ENCODE results near the gene ANKRD63. TPM values are rescaled to one million over a fixed set of nuclear protein-coding genes. Genes with fewer than 3 reads are reported as not detected.

Gene ANKRD63
- total RNA-seq, 1 experiment from 2014 or later: 0.46 TPM

DNA sequence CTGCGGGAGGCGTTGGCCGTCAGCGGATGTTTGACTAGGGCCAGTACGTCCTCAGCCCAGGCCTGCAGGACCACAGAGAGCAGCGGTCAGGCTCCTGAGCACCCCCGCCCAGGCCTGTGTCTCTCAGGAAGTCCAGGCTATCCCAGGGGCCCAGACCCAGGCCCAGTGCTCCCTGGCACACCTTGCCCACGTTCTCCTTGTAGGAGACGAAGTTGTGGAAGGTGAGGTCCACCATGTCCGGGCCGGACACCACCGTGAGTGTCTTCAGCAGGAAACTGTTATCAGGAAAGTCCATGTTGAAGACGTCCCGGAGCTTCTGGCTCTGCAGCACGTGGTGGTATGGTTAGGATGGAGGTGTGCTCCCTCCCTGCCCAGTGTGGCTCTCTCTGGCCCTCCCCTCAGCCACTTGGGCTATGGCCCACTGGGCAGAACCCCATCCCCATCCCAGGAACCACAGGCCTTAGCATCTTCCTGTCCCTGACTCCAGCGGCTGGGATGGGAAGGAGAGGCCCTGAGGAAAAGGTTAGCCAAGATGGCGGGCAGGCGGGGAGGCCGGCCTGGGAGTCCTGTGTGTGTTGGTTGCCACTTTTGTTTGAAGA lies 19.5 kb upstream of the ANKRD63 start:
- no peak overlapping the region for H3K56ac ChIP-seq (ENCODE audit: insufficient read length, low read depth, low read length)
- TF ChIP-seq, protein P1, sequence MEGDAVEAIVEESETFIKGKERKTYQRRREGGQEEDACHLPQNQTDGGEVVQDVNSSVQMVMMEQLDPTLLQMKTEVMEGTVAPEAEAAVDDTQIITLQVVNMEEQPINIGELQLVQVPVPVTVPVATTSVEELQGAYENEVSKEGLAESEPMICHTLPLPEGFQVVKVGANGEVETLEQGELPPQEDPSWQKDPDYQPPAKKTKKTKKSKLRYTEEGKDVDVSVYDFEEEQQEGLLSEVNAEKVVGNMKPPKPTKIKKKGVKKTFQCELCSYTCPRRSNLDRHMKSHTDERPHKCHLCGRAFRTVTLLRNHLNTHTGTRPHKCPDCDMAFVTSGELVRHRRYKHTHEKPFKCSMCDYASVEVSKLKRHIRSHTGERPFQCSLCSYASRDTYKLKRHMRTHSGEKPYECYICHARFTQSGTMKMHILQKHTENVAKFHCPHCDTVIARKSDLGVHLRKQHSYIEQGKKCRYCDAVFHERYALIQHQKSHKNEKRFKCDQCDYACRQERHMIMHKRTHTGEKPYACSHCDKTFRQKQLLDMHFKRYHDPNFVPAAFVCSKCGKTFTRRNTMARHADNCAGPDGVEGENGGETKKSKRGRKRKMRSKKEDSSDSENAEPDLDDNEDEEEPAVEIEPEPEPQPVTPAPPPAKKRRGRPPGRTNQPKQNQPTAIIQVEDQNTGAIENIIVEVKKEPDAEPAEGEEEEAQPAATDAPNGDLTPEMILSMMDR (conservative IDR thresholded peaks at IDR 0.05): no peak
- no peaks in the 10 kb centered on the region for H3K79me1 ChIP-seq (ENCODE audit: insufficient read depth, low read depth, low read length, poor library complexity, severe bottlenecking)
- H2BK120ac ChIP-seq (ENCODE audit: low read depth, low read length, poor library complexity, severe bottlenecking): no peak overlapping the region
- 0 out of 2 replicates have a peak overlapping the region, but pooled peaks have one; percentile 14 for H2BK15ac ChIP-seq (ENCODE audit: low read depth, low read length)
- no peaks in the 10 kb centered on the region for H3K79me2 ChIP-seq (ENCODE audit: insufficient read depth, low read length)
- no peak overlapping the region for H2BK12ac ChIP-seq (ENCODE audit: insufficient read length, low read depth, low read length)
- no peak overlapping the region for H2AFZ ChIP-seq (ENCODE audit: low read length)
- H3K27me3 ChIP-seq (ENCODE audit: insufficient read depth, low read length): no peaks in the 10 kb centered on the region
- peaks cover 2% of the 10 kb centered on the region; the same call in 1 of the 2 replicates for H3K4me1 ChIP-seq (ENCODE audit: insufficient read depth, low read length)
- peaks cover 15% of the 10 kb centered on the region in 2 experiments for H3K9me3 Mint-ChIP-seq
- H3K27ac ChIP-seq (ENCODE audit: insufficient read length, low read depth, low read length): no peak overlapping the region
- H3K18ac ChIP-seq (ENCODE audit: insufficient read length, low read depth, low read length): peak overlapping the region; percentile 2
- peak overlapping the region; percentile 52; the same call in 1 of the 2 replicates for H3K14ac ChIP-seq (ENCODE audit: insufficient read depth, low read length)
- H3T11ph ChIP-seq (ENCODE audit: low read length): no peak overlapping the region
- peaks cover 2 to 16% (median 5%) of the 10 kb centered on the region in 3 experiments; a peak in 5 of 7 replicates for H3K36me3 Mint-ChIP-seq (ENCODE audit: insufficient read depth in 1 of 3, low read depth in 3 of 3)
- H3K23me2 ChIP-seq (ENCODE audit: insufficient read length, low read depth, low read length, poor library complexity, severe bottlenecking): no peaks in the 10 kb centered on the region
- DNase-seq: no peak
- H3K9ac ChIP-seq (ENCODE audit: extremely low read depth, insufficient read length, low read length): no peak overlapping the region
- H3K23ac ChIP-seq (ENCODE audit: insufficient read length, low read depth, low read length): no peak overlapping the region
- H2AK5ac ChIP-seq (ENCODE audit: insufficient read length, low read length): no peak overlapping the region
- H4K5ac ChIP-seq (ENCODE audit: insufficient read length, low read depth, low read length): no peak overlapping the region
- no peak overlapping the region for H4K8ac ChIP-seq (replicated peaks; ENCODE audit: insufficient read length, low read depth, low read length)
- H3K27ac Mint-ChIP-seq: no peak overlapping the region
- H2BK5ac ChIP-seq (ENCODE audit: insufficient read length, low read length): no peak overlapping the region
- H3K4me1 Mint-ChIP-seq: peaks cover 19 to 25% of the 10 kb centered on the region in 2 experiments
- no peaks in the 10 kb centered on the region for H3K9me3 ChIP-seq (ENCODE audit: control insufficient read depth, low read depth, low read length)
- H3K4me3 Mint-ChIP-seq: no peak overlapping the region; a peak in 1 of 5 replicates
- no peak overlapping the region for H2BK20ac ChIP-seq (ENCODE audit: low read depth, low read length, poor library complexity, severe bottlenecking)
- no CpG with 5 or more reads among the region's 19 CpGs for WGBS (ENCODE audit: extremely low coverage, insufficient read length, low lambda C conversion rate)
- peaks cover 17% of the 10 kb centered on the region for H3K27me3 Mint-ChIP-seq (ENCODE audit: low read depth)
- H3K4me2 ChIP-seq (ENCODE audit: insufficient read depth, insufficient read length, low read length): no peak overlapping the region
- no peaks in the 10 kb centered on the region for H4K20me1 ChIP-seq (ENCODE audit: control insufficient read depth, insufficient read depth, insufficient read length)
- no peak overlapping the region for H3K4ac ChIP-seq (ENCODE audit: low read depth, low read length)
- no peak overlapping the region for H4K91ac ChIP-seq (ENCODE audit: insufficient read length, low read depth, low read length)
